ENCODE data around the gene SUN5. TPM values are rescaled to one million over a fixed set of nuclear protein-coding genes. Genes with fewer than 3 reads are reported as not detected.
A peak's percentile ranks its signal among the peaks of the same experiment; 100 is the strongest.

SUN5 gene
- polyA plus RNA-seq, 1 donor = not detected

- no peak for DNase-seq
Observed at GRCh38 chr20:33014336-33015113, 10.3 kb upstream of the SUN5 start.

- no peak for DNase-seq
Observed at GRCh38 chr20:33013701-33014326, 9.6 kb upstream of the SUN5 start.

- DNase-seq = no peak
Observed at GRCh38 chr20:33012327-33013189, 8.3 kb upstream of the SUN5 start.

GRCh38 chr20:33010674-33011449, 6.6 kb upstream of the SUN5 start:
- DNase-seq = no peak

- DNase-seq = no peak
Observed at GRCh38 chr20:33010133-33010504, 5.9 kb upstream of the SUN5 start.

- peak; percentile 18 for DNase-seq
Observed at GRCh38 chr20:33009214-33010132, 5.2 kb upstream of the SUN5 start.

- DNase-seq = no peak
Observed at GRCh38 chr20:33008336-33009213, 4.3 kb upstream of the SUN5 start.

- DNase-seq = no peak
Observed at GRCh38 chr20:33007376-33008335, 3.4 kb upstream of the SUN5 start, which contains the start of gene BPIFB2. BPIFB2 (plus strand) TSS chr20:33007704; CDS start chr20:33008575, 871 bp downstream.

- DNase-seq = no peak
Observed at GRCh38 chr20:33006776-33007375, 2.6 kb upstream of the SUN5 start.

GRCh38 chr20:33005908-33006775, 1.9 kb upstream of the SUN5 start:
- DNase-seq = no peak

- no peak for DNase-seq
Observed at GRCh38 chr20:33005132-33005566, 916 bp upstream of the SUN5 start.

GRCh38 chr20:33002087-33002808, 2.0 kb downstream of the SUN5 start:
- DNase-seq = no peak

GRCh38 chr20:33000802-33001466, 3.3 kb downstream of the SUN5 start:
- no peak for DNase-seq

- DNase-seq = no peak
Observed at GRCh38 chr20:32999603-33000250, 4.5 kb downstream of the SUN5 start.

- DNase-seq = no peak
Observed at GRCh38 chr20:32997431-32997830, 6.8 kb downstream of the SUN5 start.
